Stimulated activated CD4-positive, alpha-beta T cell treated with anti-CD3 and anti-CD28 coated beads, Interleukin-4, amount 100 ng/mL, for 4 hours (primary cell): ENCODE results near the gene STARD9.

Experiments
- DNase-seq, 2 experiments: peaks; one replicate each; pipeline ENCODE4 v3.0.0-alpha.2; 2020

The STARD9 gene

DNA sequence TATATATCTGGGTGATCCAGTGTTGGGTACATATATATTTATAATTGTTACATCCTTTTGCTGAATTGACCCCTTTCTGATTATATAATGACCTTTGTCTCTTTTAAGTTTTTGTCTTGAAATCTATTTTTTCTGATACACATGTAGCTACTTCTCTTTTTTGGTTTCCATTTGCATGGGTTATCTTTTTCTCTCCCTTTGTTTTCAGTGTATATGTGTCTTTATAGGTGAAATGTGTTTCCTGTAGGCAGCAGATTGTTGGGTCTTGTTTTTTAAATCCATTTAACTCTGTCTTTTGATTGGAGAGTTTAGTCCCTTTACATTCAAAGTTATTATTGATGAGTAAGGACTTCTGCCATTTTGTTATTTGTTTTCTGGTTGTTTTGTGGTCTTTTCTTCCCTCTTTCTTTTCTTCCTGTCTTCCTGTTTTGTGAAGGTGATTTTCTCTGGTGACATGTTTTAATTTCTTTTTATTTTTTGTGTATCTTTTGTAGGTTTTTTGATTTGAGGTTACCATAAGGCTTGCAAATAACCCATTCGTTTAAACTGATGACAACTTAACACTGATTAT, 56.8 kb downstream of the STARD9 start:
- no peak for DNase-seq

GRCh38 chr15:42640109-42640508, 64.7 kb downstream of the STARD9 start:
- DNase-seq, result no peak

DNA sequence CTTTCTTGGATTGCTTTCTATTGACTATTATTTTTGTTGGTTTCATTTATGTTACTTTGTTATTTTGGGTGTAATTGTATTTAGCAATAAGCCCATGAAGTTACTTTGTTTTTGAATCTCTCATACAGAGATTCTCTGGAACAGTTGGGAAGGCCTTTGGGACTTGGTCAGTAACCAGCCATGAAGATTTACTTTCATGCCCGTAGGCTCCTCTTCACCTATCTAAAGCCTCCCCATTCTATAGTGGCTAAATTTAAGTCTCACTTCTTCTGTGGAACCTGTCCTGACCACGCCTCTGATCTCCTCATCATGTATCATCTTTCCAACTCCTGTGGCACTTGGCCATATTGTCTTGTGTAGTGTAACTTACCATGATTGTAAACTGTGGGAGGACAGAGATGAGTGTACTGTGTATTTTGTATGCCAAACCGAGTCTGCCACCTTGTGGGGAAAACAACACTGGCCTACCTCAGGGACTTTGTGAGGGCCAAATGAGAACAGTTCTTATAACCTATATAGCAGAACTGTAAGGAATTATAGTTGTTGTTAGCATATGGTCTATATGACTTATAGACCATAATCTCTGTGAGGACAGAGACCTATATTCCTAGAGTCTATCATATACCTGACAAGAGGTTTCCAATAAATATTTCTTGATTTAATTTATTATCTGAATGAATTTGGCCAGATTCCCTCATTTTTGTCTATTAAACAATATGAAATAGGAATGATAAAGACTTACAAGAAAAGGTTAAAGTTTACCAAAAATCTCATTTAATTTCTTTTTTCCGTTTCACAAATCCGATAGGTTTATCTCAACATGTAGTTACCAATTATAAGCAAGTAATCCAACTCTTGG, 75.0 kb downstream of the STARD9 start:
- peak; percentile 14 to 38 for DNase-seq

GRCh38 chr15:42665827-42666226, 90.4 kb downstream of the STARD9 start:
- DNase-seq, result no peak

- no peak for DNase-seq
Measured at GRCh38 chr15:42667855-42668254, 92.4 kb downstream of the STARD9 start.

GRCh38 chr15:42670451-42670850, 95.0 kb downstream of the STARD9 start:
- DNase-seq, result no peak

- DNase-seq, result no peak
Measured at GRCh38 chr15:42672444-42672843, 97.0 kb downstream of the STARD9 start.

DNA sequence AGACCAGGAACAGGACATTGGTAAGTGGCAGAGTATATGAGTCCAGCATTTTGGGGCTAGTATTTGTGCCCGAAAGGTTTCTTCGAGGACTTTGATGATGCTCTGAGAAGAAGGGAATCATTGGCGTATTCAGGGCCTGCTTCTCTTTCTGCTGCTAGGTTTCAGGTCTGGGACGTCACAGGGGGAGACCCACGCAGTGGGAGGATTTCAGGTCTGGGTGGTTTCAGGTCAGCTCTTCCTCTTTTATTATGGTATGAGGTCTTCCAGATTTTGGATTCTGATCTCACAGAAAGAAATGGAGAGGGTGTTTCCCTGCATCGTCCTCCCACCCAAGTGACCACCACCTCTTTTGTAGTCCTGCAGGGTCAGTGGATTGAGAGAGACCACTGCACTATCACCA, 99.1 kb downstream of the STARD9 start:
- no peak for DNase-seq

- no peak for DNase-seq
Measured at GRCh38 chr15:42675021-42675420, 99.6 kb downstream of the STARD9 start.

GRCh38 chr15:42679285-42680141, 104.1 kb downstream of the STARD9 start:
- no peak for DNase-seq

GRCh38 chr15:42680142-42680482, 104.7 kb downstream of the STARD9 start:
- peak in 1 of 2 experiments; percentile 3 for DNase-seq

DNA sequence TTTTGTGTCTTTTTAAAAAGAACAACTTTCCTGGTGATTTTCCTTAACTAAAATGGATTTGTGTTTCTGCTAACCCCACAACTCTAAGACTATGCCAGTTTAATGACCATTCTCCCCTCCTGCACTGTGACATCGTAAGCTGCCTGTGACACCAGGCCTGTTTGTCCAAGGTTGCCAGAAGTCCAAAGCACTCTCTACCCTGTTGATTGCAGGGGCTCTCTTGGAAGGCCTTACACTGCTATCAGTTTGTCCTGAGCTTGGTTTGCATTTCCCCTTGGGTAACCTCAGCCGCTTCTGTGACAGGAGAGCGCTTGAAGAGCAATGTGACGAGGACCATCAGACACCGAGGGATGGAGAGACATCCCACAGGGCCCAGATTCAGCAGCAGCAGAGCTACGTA, 105.7 kb downstream of the STARD9 start:
- DNase-seq, result no peak

- DNase-seq, result no peak
Measured at GRCh38 chr15:42686281-42686680, 110.9 kb downstream of the STARD9 start.

DNA sequence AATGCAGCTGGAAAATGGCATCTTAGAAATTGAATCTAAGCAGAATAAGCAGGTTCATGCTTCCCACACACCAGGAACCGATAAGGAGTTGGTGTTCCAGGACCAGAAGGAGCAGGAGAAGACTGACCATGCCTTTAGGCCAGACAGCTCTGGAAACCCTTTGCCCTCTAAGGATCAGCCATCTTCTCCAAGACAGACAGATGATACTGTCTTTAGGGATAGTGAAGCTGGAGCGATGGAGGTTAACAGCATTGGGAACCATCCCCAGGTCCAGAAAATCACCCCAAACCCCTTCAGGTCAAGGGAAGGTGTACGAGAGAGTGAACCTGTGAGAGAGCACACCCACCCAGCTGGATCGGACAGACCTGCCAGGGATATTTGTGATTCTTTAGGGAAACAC, 112.3 kb downstream of the STARD9 start:
- DNase-seq, result no peak

GRCh38 chr15:42688301-42688700, 112.9 kb downstream of the STARD9 start:
- no peak for DNase-seq

DNA sequence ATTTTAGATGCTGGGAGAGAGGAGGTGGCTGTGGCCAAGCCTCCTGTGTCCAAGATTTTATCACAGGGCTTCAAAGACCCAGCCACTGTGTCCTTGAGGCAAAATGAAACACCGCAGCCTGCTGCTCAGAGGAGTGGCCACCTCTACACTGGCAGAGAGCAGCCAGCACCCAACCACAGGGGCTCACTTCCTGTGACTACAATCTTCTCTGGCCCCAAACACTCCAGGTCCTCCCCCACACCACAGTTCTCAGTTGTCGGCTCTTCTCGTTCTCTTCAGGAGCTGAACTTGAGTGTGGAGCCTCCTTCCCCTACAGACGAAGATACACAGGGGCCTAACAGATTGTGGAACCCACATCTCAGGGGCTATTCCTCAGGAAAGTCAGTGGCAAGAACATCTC, 115.9 kb downstream of the STARD9 start:
- DNase-seq, result no peak

- DNase-seq, result no peak
Measured at GRCh38 chr15:42691770-42692169, 116.4 kb downstream of the STARD9 start.

DNA sequence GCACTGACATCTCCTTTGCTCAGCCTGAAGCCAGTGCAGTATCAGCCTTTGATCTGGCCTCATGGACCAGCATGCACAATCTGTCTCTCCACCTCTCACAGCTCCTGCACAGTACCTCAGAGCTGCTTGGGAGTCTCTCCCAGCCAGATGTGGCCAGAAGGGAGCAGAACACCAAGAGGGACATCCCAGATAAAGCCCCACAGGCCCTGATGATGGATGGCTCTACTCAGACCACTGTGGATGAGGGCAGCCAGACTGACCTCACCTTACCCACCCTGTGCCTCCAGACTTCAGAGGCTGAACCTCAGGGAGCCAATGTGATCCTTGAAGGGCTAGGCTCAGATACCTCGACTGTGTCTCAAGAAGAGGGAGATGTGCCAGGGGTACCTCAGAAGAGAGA, 117.1 kb downstream of the STARD9 start:
- DNase-seq, result no peak

DNA sequence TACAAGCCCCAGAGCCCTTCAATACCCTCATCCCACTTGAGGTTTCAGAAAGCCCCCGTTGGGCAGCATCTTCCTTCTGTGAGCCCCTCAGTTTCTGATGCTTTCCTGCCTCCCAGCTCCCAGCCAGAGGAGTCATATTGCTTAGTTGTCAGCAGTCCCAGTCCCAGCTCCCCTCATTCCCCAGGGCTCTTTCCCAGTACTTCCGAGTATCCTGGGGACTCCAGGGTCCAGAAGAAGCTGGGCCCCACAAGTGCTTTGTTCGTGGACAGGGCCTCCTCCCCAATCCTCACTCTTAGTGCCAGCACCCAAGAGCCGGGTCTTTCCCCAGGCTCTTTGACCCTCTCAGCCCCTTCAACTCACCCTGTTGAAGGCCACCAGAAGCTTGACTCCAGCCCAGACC, 117.6 kb downstream of the STARD9 start:
- DNase-seq, result no peak

DNA sequence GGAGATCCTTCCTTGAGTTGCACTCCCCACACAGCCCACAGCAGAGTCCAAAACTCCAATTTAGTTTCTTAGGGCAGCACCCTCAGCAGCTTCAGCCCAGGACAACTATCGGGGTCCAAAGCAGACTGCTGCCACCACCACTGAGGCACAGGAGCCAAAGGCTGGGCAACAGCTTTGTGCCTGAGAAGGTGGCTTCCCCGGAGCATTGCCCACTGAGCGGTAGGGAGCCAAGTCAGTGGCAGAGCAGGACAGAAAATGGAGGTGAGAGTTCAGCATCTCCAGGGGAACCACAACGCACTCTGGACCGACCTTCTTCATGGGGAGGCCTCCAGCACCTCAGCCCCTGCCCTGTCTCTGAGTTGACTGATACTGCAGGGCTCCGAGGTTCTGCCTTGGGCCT, 118.1 kb downstream of the STARD9 start:
- no peak for DNase-seq

DNA sequence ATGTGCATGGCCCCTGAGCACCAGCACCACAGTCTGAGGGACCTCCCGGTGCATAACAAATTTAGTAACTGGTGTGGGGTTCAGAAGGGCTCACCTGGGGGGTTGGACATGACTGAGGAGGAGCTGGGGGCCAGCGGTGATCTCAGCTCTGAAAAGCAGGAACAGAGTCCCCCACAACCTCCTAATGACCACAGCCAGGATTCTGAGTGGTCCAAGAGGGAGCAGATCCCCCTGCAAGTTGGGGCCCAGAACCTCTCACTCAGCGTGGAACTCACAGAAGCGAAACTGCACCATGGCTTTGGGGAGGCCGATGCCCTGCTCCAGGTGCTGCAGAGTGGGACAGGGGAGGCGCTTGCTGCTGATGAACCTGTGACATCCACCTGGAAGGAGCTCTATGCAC, 118.5 kb downstream of the STARD9 start:
- no peak for DNase-seq

DNA sequence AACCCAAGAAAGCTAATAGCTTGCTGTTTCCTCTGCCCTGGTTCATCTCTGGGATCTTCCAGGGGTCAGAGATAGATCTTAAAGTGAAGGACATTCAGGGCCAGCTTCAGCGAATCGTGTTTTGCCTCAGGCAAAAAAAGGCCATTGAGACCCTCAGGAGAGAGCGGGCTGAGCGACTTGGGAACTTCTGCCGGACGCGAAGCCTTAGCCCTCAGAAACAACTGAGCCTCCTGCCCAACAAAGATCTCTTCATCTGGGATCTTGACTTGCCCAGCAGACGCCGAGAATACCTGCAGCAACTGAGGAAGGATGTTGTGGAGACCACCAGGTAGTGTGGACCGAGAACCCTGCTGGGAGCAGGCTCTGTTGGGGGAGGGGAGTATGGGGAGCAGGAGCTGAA, 119.0 kb downstream of the STARD9 start:
- DNase-seq, result no peak

- no peak for DNase-seq
Measured at GRCh38 chr15:42695527-42696071, 120.2 kb downstream of the STARD9 start.

DNA sequence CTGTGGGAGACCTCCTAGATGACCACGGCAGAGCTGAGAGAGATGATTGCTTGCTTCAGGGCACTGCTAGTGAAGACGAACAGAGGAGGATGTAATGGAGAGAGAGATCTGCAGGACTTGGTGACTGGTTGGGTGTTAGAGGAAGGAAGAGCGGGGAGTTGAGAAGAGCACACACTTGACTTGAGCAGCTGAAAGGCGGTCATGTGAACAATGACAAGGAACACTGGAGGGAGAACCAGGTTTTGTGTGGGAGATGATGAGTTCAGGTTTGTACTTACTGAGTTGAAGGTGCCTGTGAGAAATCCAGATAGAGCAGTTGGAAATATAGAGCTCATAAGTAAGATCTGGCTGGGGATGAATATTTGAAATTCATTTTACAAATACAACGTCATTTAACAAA, 121.2 kb downstream of the STARD9 start:
- DNase-seq, result no peak
